GM18909 (cell line): ENCODE results near the gene OR3A2.
"Not testable (repeated sequence)": the region's sequence is repeated elsewhere in the genome, so short reads cannot be mapped to it uniquely, and the experiment has no call there.

Experiments
- ATAC-seq: cut with Tn5 transposase; IDR thresholded peaks from one replicate; pipeline ENCODE4 v1.9.1; 2021; ENCODE audit warnings: mild to moderate bottlenecking; ENCODE audit not compliant: unreplicated experiment, poor library complexity

OR3A2 gene

GRCh38 chr17:3295632-3296031, 90.5 kb downstream of the OR3A2 start:
- no peak for ATAC-seq

DNA sequence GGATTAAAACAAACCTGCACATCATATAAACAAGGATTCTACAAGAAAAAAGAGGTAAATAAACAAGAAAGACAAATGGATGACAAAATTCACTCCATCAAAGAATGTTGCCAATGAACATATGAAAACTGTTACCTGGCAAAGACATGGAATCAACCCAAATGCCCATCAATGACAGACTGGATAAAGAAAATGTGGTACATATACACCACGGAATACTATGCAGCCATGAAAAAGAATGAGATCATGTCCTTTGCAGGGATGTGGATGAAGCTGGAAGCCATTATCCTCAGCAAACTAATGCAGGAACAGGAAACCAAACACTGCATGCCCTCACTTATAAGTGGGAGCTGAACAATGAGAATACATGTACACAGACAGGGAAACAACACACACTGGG, 92.6 kb downstream of the OR3A2 start:
- not testable (repeated sequence) for ATAC-seq

DNA sequence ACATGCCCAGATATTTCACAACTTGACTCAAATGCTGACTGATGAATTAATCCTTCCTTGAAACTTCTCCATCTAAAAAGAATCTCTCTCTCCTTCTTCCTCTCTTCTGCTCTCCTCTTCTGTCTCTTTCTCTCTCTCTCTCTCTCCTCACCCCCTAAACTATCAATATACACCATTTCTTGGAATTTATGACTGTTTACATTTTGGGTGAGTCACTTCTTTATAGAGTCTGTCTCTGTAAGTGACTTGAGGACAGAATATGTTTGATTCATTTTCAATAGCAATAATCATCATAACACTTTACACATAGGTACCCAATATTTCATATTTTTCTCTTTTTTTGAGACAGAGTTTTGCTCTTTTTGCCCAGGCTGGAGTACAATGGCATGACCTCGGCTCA, 103.2 kb downstream of the OR3A2 start:
- ATAC-seq: no peak

DNA sequence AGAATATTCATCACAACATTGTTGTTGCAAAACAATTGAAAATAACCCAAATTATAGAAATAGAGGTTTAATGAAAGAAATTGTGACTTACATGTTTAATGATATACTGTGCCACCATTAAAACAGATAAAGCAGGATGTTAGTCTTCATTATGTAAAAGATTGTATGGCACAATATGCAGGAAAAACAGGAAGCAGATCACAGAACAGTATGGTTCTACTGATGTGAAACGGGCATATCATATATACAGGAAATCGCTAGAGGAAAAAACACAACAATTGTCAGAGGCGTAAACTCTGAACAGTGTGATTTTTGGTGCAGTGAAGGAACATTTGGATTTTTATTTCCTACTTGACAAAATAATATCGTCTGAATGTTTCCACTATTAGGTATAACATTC, 110.0 kb downstream of the OR3A2 start:
- no peak for ATAC-seq

DNA sequence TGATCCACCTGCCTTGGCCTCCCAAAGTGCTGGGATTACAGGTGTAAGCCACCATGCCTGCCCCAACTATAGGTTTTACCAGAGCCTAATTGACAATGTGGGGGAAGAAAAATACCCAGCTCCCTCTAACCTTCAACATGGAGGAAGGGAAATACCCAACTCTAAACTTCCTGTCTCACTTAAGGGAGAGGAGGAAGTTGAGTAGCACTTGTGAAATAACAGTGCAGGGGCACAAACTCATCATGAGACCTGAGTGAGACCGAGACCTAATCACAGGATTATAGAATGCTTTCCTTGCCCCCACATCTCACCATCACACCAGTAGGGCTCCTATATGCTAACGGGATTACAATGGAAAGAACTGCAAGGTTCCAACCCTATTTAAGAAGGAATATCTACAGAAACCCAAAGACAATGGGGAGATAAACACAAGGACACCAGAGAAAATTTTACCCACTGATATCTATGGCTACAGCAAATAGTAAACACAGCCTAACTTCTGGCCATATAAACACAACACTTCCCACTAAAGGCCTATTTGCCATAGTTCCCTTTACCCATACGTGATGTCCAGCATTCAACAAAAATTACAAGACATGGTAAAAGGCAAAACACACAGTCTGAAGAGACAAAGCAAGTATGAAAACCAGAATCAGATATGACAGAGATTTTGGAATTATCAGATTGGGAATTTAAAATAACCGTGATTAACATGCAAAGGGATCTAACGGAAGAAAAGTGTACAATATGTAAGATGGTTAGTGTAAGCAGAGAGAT, 114.8 kb downstream of the OR3A2 start:
- ATAC-seq: no peak

DNA sequence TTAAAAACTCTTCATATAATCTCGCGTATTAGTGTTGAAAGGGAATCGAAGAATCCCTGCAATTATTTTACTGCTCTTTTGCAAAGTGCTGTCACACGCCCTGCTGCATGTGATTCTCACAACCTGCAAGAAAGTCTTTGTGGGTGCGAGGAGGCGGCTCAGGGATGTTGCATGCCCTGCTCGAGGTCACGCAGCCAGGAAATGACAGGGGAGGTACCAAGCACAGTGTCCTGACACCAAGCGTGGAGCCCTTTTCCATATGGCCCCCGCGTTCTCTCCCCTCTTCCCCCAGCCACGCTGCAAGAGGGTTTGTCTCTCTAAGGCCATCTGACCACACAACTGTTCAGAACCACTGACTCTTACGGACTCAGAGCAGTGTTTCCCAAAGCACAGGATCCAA, 125.5 kb downstream of the OR3A2 start:
- ATAC-seq: no peak

- ATAC-seq: no peak
Measured at GRCh38 chr17:3260163-3260562, 125.9 kb downstream of the OR3A2 start.

GRCh38 chr17:3256575-3256974, 129.5 kb downstream of the OR3A2 start:
- no peak for ATAC-seq

DNA sequence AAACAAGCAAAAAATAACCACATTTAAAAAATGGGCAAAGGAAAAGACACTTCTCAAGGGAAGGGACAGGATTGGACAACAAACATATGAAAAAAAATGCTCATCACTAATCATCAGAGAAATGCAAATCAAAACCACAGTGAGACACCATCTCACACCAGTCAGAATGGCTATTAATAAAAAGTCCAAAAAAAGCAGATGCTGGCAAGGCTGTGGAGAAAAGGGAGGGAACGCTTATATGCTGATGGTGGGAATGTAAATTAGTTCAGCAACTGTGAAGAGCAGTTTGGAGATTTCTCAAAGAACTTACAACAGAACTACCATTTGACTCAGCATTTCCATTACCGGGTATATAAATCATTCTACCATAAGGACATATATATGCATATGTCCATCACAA, 137.1 kb downstream of the OR3A2 start:
- not testable (repeated sequence) for ATAC-seq

DNA sequence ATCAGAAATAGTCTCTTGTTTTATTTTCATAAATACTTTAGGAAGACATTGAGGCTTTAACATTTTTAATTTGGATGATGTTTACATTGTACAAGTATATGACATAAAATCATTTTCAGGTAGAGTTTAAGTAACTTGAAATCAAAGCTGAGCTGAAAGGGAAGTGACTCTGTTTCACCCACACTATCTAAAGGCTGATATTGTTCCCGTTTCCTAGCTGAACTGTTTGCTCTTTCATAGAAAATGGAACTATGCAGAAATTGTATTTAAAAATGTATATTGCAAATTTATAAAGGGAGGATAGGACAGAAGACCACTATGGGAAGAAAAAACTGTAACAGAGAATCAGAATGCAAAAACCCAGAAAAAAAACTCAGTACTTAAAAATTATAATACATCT, 141.3 kb downstream of the OR3A2 start:
- ATAC-seq: not testable (repeated sequence)

GRCh38 chr17:3241044-3241443, 145.1 kb downstream of the OR3A2 start:
- not testable (repeated sequence) for ATAC-seq

GRCh38 chr17:3238685-3239084, 147.4 kb downstream of the OR3A2 start:
- not testable (repeated sequence) for ATAC-seq

GRCh38 chr17:3232300-3232699, 153.8 kb downstream of the OR3A2 start:
- ATAC-seq: not testable (repeated sequence)
